A549 (cell line): ENCODE data around the gene LRRC30. TPM values are rescaled to one million over a fixed set of nuclear protein-coding genes. Genes with fewer than 3 reads are reported as not detected.

ENCODE experiments used
- ATAC-seq, 2 experiments: fragments of 200-7000 bp in 1 of 2; fragments of >200 bp in 1 of 2; cut with Nextera tagmentation in 1 of 2; cut with Tn5 transposase in 1 of 2; 3 replicates each; pipeline versions ENCODE4 v1.8.0 to v1.9.1; 2018 to 2020; ENCODE audit warnings: mild to moderate bottlenecking in 1 of 2, moderate library complexity in 1 of 2
- CTCF ChIA-PET: fragments of 300-600 bp; sonication (Branson Sonifier 250); formaldehyde crosslinking; extraction: SDS; loops from one replicate; lab custom pipeline; 2021; ENCODE audit warnings: antibody characterized with exemption, inconsistent platforms; lab: Yijun Ruan, JAX
- POLR2A ChIA-PET: fragments of 350-600 bp; formaldehyde crosslinking; extraction: SDS; loops from one replicate; lab custom pipeline; 2021; ENCODE audit warnings: antibody characterized with exemption, inconsistent platforms; lab: Yijun Ruan, JAX
- DNase-seq, 2 experiments: peaks; one replicate each; pipeline versions ENCODE4 v3.0.0 to v3.0.0-alpha.2; 2011 to 2016; ENCODE audit warnings: low read depth in 1 of 2, low spot score in 1 of 2
- FAIRE-seq: peaks from 2 replicates; lab custom pipeline; 2011; peaks lifted over from hg19 to GRCh38; lab: Jason Lieb, UNC
- H3K27ac ChIP-seq, 2 experiments: fragments of >200 bp; sonication (Bioruptor Twin); formaldehyde crosslinking; 3 replicates each; pipeline ENCODE4 v1.5.1; 2016 to 2017
- H3K4me1 ChIP-seq: fragments of >200 bp; sonication (Bioruptor Twin); formaldehyde crosslinking; 3 replicates; pipeline ENCODE4 v1.6.1; 2016
- H3K4me2 ChIP-seq: fragments of >200 bp; sonication (Bioruptor Twin); formaldehyde crosslinking; 3 replicates; pipeline ENCODE4 v1.6.1; 2016
- H3K4me3 ChIP-seq: fragments of >200 bp; sonication (Bioruptor Twin); formaldehyde crosslinking; 3 replicates; pipeline ENCODE4 v1.5.1; 2016
- H3K9me3 ChIP-seq: fragments of >200 bp; sonication (Bioruptor Twin); formaldehyde crosslinking; 3 replicates; pipeline ENCODE4 v1.6.1; 2016
- BHLHE40 ChIP-seq: IDR thresholded peaks from 2 replicates; pipeline ENCODE4 v1.6.1; 2012; ENCODE audit warnings: low read depth, low read length, inconsistent platforms
- CBX2 ChIP-seq: fragments of 200-600 bp; sonication (generic); IDR thresholded peaks from 2 replicates; pipeline ENCODE4 v1.6.1; 2016; ENCODE audit warnings: low read depth, mild to moderate bottlenecking, borderline replicate concordance
- CBX8 ChIP-seq: fragments of 200-600 bp; sonication (generic); IDR thresholded peaks from 2 replicates; pipeline ENCODE4 v1.6.1; 2016
- CHD2 ChIP-seq: fragments of 150-350 bp; IDR thresholded peaks from 2 replicates; pipeline ENCODE4 v1.6.1; 2014; ENCODE audit warnings: low read length; ENCODE audit not compliant: partially characterized antibody
- ESRRA ChIP-seq: fragments of 150-350 bp; IDR thresholded peaks from 2 replicates; pipeline ENCODE4 v1.6.1; 2014; ENCODE audit warnings: mild to moderate bottlenecking, low read length, borderline replicate concordance
- FOSB ChIP-seq: fragments of 250-450 bp; sonication (Bioruptor Pico); IDR thresholded peaks from 2 replicates; pipeline ENCODE4 v1.5.0; 2020; ENCODE audit warnings: mild to moderate bottlenecking, moderate library complexity
- FOSL2 ChIP-seq, 2 experiments: fragments of 450-650 bp in 1 of 2; fragments of >200 bp in 1 of 2; sonication (Bioruptor Twin) in 1 of 2; formaldehyde crosslinking; IDR thresholded peaks; 2 replicates each; pipeline versions ENCODE4 v1.5.0 to v1.6.1; 2016 to 2020; ENCODE audit warnings: mild to moderate bottlenecking in 1 of 2, moderate library complexity in 1 of 2
- FOXS1 ChIP-seq: fragments of 250-450 bp; sonication (Bioruptor Pico); IDR thresholded peaks from 2 replicates; pipeline ENCODE4 v1.5.0; 2020; ENCODE audit warnings: mild to moderate bottlenecking, moderate library complexity
- HOXA7 ChIP-seq: fragments of 250-450 bp; sonication (Bioruptor Pico); IDR thresholded peaks from 2 replicates; pipeline ENCODE4 v1.5.0; 2020; ENCODE audit warnings: mild to moderate bottlenecking, moderate library complexity
- HOXB5 ChIP-seq: fragments of 250-450 bp; sonication (Bioruptor Pico); IDR thresholded peaks from 2 replicates; pipeline ENCODE4 v1.5.0; 2020; ENCODE audit warnings: mild to moderate bottlenecking, moderate library complexity
- JUNB ChIP-seq: fragments of >200 bp; sonication (Bioruptor Twin); formaldehyde crosslinking; IDR thresholded peaks from 2 replicates; pipeline ENCODE4 v1.6.1; 2016
- MYC ChIP-seq: IDR thresholded peaks from 2 replicates; pipeline ENCODE4 v1.6.1; 2012; ENCODE audit warnings: mild to moderate bottlenecking, inconsistent platforms, low read length, improper control_type of control experiment, borderline replicate concordance
- NPAS2 ChIP-seq: fragments of 250-450 bp; sonication (Bioruptor Pico); IDR thresholded peaks from 2 replicates; pipeline ENCODE4 v1.8.0; 2022; ENCODE audit warnings: mild to moderate bottlenecking, moderate library complexity, borderline replicate concordance
- RAD21 ChIP-seq, 2 experiments: fragments of >200 bp in 1 of 2; sonication (Bioruptor Twin) in 1 of 2; formaldehyde crosslinking in 1 of 2; IDR thresholded peaks in 1 of 2; conservative IDR thresholded peaks in 1 of 2; 2 replicates in 1 of 2; 3 replicates in 1 of 2; pipeline ENCODE4 v1.6.1; 2012 to 2018; ENCODE audit warnings: inconsistent platforms in 1 of 2
- RARB ChIP-seq: fragments of 250-450 bp; sonication (Bioruptor Pico); IDR thresholded peaks from 2 replicates; pipeline ENCODE4 v1.8.0; 2021; ENCODE audit warnings: mild to moderate bottlenecking, moderate library complexity
- RNF2 ChIP-seq: fragments of 200-600 bp; sonication (generic); IDR thresholded peaks from 2 replicates; pipeline ENCODE4 v1.6.1; 2016; ENCODE audit warnings: low read depth, mild to moderate bottlenecking, antibody characterized with exemption, moderate library complexity, borderline replicate concordance
- SMC3 ChIP-seq: fragments of >200 bp; sonication (Bioruptor Twin); formaldehyde crosslinking; IDR thresholded peaks from 3 replicates; pipeline ENCODE4 v1.6.1; 2018; ENCODE audit warnings: inconsistent platforms
- TP53 ChIP-seq: fragments of 250-450 bp; sonication (Bioruptor Pico); IDR thresholded peaks from 2 replicates; pipeline ENCODE4 v1.5.0; 2021; ENCODE audit warnings: mild to moderate bottlenecking, moderate library complexity
- WGBS: methylation state at CpG from one replicate; pipeline ENCODE4 v1.1.6; 2017; ENCODE audit errors: missing lambda C conversion rate; 5-methylcytosine and 5-hydroxymethylcytosine counted together
- polyA plus RNA-seq, 4 experiments: library from polyadenylated mRNA; depleted of rRNA in 3 of 4; stranded (reverse); fragments of >200 nt; fragmentation: RNase III in 1 of 4; extraction: RNeasy Plus Mini Kit Qiagen cat#74134 plus additional on column Dnase treatment in 1 of 4; gene quantifications; 2 replicates in 3 of 4; 3 replicates in 1 of 4; pipeline ENCODE4 v1.2.3, GENCODE V29; 2011 to 2017
- TF ChIP-seq, protein P1 (sequence below): IDR thresholded peaks from 2 replicates; pipeline ENCODE4 v1.6.1; 2012
- TF ChIP-seq, protein P2 (sequence below): fragments of >200 bp; sonication (Bioruptor Twin); formaldehyde crosslinking; IDR thresholded peaks from 3 replicates; pipeline ENCODE4 v1.5.1; 2016
- TF ChIP-seq, protein P3 (sequence below): fragments of >200 bp; sonication (Bioruptor Twin); formaldehyde crosslinking; IDR thresholded peaks from 3 replicates; pipeline ENCODE4 v1.6.1; 2016

The LRRC30 gene
- polyA plus RNA-seq, 2 of the 4 experiments (the other 2 are of a cell fraction), result not detected

DNA sequence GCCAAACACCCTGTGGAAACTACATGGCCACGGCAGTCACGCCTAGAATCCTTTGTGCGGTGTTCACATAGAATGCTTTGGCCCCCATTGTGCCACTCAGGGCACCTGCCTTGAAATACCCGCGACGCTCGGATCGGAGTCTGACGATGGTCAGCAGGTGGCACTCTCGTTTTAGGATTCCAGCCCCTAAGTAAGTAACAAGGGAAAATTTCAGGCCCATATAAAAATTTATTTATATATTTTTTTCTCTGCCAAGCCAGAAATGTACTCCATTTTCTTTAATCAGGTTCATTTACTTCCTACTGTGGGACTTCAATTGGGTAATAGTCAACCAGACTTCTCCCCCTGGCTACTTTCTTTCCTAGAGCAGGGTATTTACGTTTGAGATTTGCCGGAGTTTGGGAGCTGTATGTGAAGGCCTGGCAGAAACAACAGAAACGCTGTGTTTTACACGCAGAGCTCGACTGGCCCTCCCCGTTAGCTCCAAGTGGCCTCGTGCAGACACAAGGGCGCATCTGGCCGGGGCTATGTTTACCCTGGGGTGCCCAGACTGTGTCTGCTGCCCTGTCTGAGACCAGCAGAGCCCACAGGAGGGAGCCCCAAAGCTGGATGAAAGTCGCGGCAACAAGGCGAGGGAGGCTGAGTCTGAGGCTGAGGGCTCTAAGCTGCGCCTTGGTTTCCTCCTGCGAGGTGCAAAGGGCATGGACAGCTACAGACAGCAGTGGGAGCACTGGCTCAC lies 41.6 kb downstream of the LRRC30 start:
- CTCF ChIA-PET, result interaction anchor here (0.5 to 5.8 kb wide), 31 partner anchors 10 to 1223 kb away, joined by 3 to 67 read pairs (median 4); partner anchors contain the start of gene PTPRM
- 39% methylated on average over 18 of the region's 24 CpGs for WGBS
- Histone ChIP-seq H3K9me3 (no peaks in the 10 kb centered on the region), H3K27ac (peak overlapping the region; percentile 69 to 80), H3K4me3 (no peak overlapping the region), H3K4me2 (peak overlapping the region; percentile 39; the same call in 2 of the 3 replicates), H3K4me1 (peaks cover 16% of the 10 kb centered on the region)
- TF ChIP-seq TP53 (CRISPR knock-in tag) (no peak), RAD21 (conservative IDR thresholded peaks at IDR 0.05 in 1 of 2, IDR thresholded peaks at IDR 0.05 in 1 of 2) (peak; percentile 76 to 77), SMC3 (peak; percentile 68)
- TF ChIP-seq, protein P1, sequence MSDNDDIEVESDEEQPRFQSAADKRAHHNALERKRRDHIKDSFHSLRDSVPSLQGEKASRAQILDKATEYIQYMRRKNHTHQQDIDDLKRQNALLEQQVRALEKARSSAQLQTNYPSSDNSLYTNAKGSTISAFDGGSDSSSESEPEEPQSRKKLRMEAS, result no peak
- TF ChIP-seq, protein P2, sequence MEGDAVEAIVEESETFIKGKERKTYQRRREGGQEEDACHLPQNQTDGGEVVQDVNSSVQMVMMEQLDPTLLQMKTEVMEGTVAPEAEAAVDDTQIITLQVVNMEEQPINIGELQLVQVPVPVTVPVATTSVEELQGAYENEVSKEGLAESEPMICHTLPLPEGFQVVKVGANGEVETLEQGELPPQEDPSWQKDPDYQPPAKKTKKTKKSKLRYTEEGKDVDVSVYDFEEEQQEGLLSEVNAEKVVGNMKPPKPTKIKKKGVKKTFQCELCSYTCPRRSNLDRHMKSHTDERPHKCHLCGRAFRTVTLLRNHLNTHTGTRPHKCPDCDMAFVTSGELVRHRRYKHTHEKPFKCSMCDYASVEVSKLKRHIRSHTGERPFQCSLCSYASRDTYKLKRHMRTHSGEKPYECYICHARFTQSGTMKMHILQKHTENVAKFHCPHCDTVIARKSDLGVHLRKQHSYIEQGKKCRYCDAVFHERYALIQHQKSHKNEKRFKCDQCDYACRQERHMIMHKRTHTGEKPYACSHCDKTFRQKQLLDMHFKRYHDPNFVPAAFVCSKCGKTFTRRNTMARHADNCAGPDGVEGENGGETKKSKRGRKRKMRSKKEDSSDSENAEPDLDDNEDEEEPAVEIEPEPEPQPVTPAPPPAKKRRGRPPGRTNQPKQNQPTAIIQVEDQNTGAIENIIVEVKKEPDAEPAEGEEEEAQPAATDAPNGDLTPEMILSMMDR, result peak; percentile 67
- POLR2A ChIA-PET, result interaction anchor here (1.3 kb wide), 1 partner anchor 295 kb away, joined by 14 read pairs; the partner anchor contains the start of gene PTPRM
- DNase-seq (peak; percentile 33 to 71), FAIRE-seq (no peak), ATAC-seq (peak; percentile 83 to 91; a peak in 5 of 6 replicates)

DNA sequence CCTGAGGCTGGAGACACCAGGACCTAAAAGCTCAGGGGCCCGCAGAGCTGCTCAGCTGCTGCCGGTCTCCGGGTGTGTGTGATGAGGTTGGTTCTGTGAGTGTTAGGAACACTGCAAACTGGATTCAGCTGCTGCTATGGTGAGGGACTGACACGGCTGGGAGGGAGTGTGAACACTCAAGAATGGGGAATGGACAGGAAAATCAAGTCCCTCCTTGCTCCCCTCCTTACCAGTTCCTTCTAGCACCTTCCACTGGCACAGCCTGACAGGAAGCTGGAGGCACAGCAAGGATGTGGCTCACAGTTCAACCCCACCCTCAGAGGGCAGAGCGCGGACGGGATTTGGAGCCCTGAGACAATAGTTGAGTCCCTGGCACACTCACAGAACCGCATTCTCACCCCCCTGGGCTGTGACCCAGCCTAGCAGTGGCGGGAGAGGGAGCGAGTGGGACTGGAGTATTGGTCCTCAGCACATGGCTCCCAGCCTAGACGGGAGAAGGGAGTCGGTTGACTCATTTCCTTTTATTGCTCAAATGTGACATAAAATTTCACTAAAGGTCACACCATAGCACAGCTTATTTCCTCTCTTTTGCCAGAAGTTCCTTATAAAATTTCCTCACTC lies 42.5 kb downstream of the LRRC30 start:
- Histone ChIP-seq H3K4me1 (peaks cover 16% of the 10 kb centered on the region), H3K4me3 (no peak overlapping the region), H3K27ac (peak overlapping the region; percentile 69 to 80), H3K4me2 (peak overlapping the region; percentile 32; the same call in 2 of the 3 replicates), H3K9me3 (no peaks in the 10 kb centered on the region)
- TF ChIP-seq CHD2, result no peak
- no peak for TF ChIP-seq FOSB (CRISPR knock-in tag)
- TF ChIP-seq RNF2, result no peak
- no peak for TF ChIP-seq NPAS2 (CRISPR knock-in tag)
- TF ChIP-seq, protein P1, result no peak
- TF ChIP-seq MYC, result no peak
- no peak for TF ChIP-seq RARB
- TF ChIP-seq ESRRA, result no peak
- no peak for TF ChIP-seq CBX2
- TF ChIP-seq HOXB5 (CRISPR knock-in tag), result no peak
- no peak for TF ChIP-seq CBX8
- TF ChIP-seq HOXA7 (CRISPR knock-in tag), result no peak
- no peak for TF ChIP-seq FOSL2 (IDR thresholded peaks at IDR 0.05)
- TF ChIP-seq FOSL2 (CRISPR knock-in tag; IDR thresholded peaks at IDR 0.05), result no peak
- no peak for TF ChIP-seq RAD21 (conservative IDR thresholded peaks at IDR 0.05 in 1 of 2, IDR thresholded peaks at IDR 0.05 in 1 of 2)
- TF ChIP-seq, protein P3, sequence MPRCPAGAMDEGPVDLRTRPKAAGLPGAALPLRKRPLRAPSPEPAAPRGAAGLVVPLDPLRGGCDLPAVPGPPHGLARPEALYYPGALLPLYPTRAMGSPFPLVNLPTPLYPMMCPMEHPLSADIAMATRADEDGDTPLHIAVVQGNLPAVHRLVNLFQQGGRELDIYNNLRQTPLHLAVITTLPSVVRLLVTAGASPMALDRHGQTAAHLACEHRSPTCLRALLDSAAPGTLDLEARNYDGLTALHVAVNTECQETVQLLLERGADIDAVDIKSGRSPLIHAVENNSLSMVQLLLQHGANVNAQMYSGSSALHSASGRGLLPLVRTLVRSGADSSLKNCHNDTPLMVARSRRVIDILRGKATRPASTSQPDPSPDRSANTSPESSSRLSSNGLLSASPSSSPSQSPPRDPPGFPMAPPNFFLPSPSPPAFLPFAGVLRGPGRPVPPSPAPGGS, result no peak
- TF ChIP-seq JUNB, result no peak
- no peak for TF ChIP-seq BHLHE40
- no peak for TF ChIP-seq FOXS1 (CRISPR knock-in tag)
- no peak for TF ChIP-seq TP53 (CRISPR knock-in tag)
- no peak for ATAC-seq
- POLR2A ChIA-PET, result no interaction called here
- no peak for FAIRE-seq
- no peak for DNase-seq
- WGBS, result 72% methylated on average over 12 of the region's 12 CpGs
- CTCF ChIA-PET, result interaction anchor here (0.5 to 5.8 kb wide), 19 partner anchors 11 to 1207 kb away, joined by 3 to 67 read pairs (median 4); partner anchors contain the start of gene PTPRM
